Measurements from ENCODE around the gene HIF3A. TPM values are rescaled to one million over a fixed set of nuclear protein-coding genes. Genes with fewer than 3 reads are reported as not detected.

Gene HIF3A
- total RNA-seq, 1 experiment from 2014 or later: 31.9 TPM

DNA sequence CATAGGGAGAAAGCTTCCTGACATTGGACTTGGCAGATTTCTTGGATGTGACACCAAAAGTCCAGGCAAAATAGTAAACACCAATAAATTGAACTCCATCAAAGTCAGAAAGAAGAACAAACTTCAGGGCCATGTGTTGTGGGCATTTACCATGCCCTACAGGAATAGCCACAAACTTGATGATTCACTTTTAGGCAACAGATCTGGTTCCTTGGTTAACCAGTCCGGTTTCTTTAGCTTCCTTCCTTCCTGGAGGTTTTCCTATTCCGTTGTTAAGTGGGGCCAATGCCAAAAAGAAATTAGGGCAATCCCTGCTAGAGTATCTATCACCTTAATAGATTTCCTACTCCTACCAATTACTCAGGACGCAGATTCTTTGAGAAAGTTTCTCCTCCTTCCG, 42.1 kb upstream of the HIF3A start:
- no peak overlapping the region for H4K5ac ChIP-seq (ENCODE audit: insufficient read length, low read depth, low read length)
- no peaks in the 10 kb centered on the region; the same call in 1 of the 2 replicates for H3K4me1 ChIP-seq (ENCODE audit: insufficient read depth, low read length)
- no peaks in the 10 kb centered on the region for H3K36me3 Mint-ChIP-seq (ENCODE audit: insufficient read depth in 1 of 3, low read depth in 3 of 3)
- no peak overlapping the region for H3K56ac ChIP-seq (ENCODE audit: insufficient read length, low read depth, low read length)
- no peak overlapping the region for H2BK12ac ChIP-seq (ENCODE audit: insufficient read length, low read depth, low read length)
- no peak overlapping the region for H3K23ac ChIP-seq (ENCODE audit: insufficient read length, low read depth, low read length)
- no peak overlapping the region for H3K27ac ChIP-seq (ENCODE audit: insufficient read length, low read depth, low read length)
- H3K9me3 Mint-ChIP-seq: no peaks in the 10 kb centered on the region; a peak in 1 of 5 replicates
- H3K9ac ChIP-seq (ENCODE audit: extremely low read depth, insufficient read length, low read length): no peak overlapping the region
- H3T11ph ChIP-seq (ENCODE audit: low read length): no peak overlapping the region
- TF ChIP-seq, protein P1, sequence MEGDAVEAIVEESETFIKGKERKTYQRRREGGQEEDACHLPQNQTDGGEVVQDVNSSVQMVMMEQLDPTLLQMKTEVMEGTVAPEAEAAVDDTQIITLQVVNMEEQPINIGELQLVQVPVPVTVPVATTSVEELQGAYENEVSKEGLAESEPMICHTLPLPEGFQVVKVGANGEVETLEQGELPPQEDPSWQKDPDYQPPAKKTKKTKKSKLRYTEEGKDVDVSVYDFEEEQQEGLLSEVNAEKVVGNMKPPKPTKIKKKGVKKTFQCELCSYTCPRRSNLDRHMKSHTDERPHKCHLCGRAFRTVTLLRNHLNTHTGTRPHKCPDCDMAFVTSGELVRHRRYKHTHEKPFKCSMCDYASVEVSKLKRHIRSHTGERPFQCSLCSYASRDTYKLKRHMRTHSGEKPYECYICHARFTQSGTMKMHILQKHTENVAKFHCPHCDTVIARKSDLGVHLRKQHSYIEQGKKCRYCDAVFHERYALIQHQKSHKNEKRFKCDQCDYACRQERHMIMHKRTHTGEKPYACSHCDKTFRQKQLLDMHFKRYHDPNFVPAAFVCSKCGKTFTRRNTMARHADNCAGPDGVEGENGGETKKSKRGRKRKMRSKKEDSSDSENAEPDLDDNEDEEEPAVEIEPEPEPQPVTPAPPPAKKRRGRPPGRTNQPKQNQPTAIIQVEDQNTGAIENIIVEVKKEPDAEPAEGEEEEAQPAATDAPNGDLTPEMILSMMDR (conservative IDR thresholded peaks at IDR 0.05): no peak
- no peak overlapping the region for H3K18ac ChIP-seq (ENCODE audit: insufficient read length, low read depth, low read length)
- H3K4ac ChIP-seq (ENCODE audit: low read depth, low read length): no peak overlapping the region
- no peak overlapping the region for H2AK5ac ChIP-seq (ENCODE audit: insufficient read length, low read length)
- H4K8ac ChIP-seq (replicated peaks; ENCODE audit: insufficient read length, low read depth, low read length): no peak overlapping the region
- no peaks in the 10 kb centered on the region for H4K20me1 ChIP-seq (ENCODE audit: control insufficient read depth, insufficient read depth, insufficient read length)
- H3K79me1 ChIP-seq (ENCODE audit: insufficient read depth, low read depth, low read length, poor library complexity, severe bottlenecking): no peaks in the 10 kb centered on the region
- H2BK5ac ChIP-seq (ENCODE audit: insufficient read length, low read length): no peak overlapping the region
- H4K91ac ChIP-seq (ENCODE audit: insufficient read length, low read depth, low read length): no peak overlapping the region
- no peak overlapping the region for H2BK15ac ChIP-seq (ENCODE audit: low read depth, low read length)
- H3K79me2 ChIP-seq (ENCODE audit: insufficient read depth, low read length): no peaks in the 10 kb centered on the region
- no peak overlapping the region for H3K27ac Mint-ChIP-seq
- H3K4me3 Mint-ChIP-seq: no peak overlapping the region
- H3K9me3 ChIP-seq (ENCODE audit: control insufficient read depth, low read depth, low read length): no peaks in the 10 kb centered on the region
- peaks cover 9% of the 10 kb centered on the region for H3K27me3 Mint-ChIP-seq (ENCODE audit: low read depth)
- H3K4me2 ChIP-seq (ENCODE audit: insufficient read depth, insufficient read length, low read length): no peak overlapping the region
- H3K14ac ChIP-seq (ENCODE audit: insufficient read depth, low read length): no peak overlapping the region
- no peak overlapping the region for H2BK120ac ChIP-seq (ENCODE audit: low read depth, low read length, poor library complexity, severe bottlenecking)
- H3K27me3 ChIP-seq (ENCODE audit: insufficient read depth, low read length): no peaks in the 10 kb centered on the region
- H2AFZ ChIP-seq (ENCODE audit: low read length): no peak overlapping the region
- no peaks in the 10 kb centered on the region for H3K23me2 ChIP-seq (ENCODE audit: insufficient read length, low read depth, low read length, poor library complexity, severe bottlenecking)
- H3K4me1 Mint-ChIP-seq: peaks cover 6 to 13% of the 10 kb centered on the region in 2 experiments
- peak overlapping the region; percentile 90 for H2BK20ac ChIP-seq (ENCODE audit: low read depth, low read length, poor library complexity, severe bottlenecking)
- no peak for DNase-seq
- WGBS (ENCODE audit: extremely low coverage, insufficient read length, low lambda C conversion rate): no CpG with 5 or more reads among the region's 4 CpGs

Data from H9 (cell line).